HepG2 (cell line): ENCODE results near the gene PRUNE1. TPM values are rescaled to one million over a fixed set of nuclear protein-coding genes. Genes with fewer than 3 reads are reported as not detected.
A peak's percentile ranks its signal among the peaks of the same experiment; 100 is the strongest.

Experiments
- ARNT2 ChIP-seq: sonication (generic); formaldehyde crosslinking; IDR thresholded peaks from 2 replicates; pipeline ENCODE4 v1.8.0; 2022; ENCODE audit warnings: mild to moderate bottlenecking, low read depth, missing genetic modification reagents, moderate library complexity
- BCL6 ChIP-seq: IDR thresholded peaks from 2 replicates; pipeline ENCODE4 v1.6.1; 2016; ENCODE audit warnings: missing genetic modification reagents, missing compliant biosample characterization
- CAMTA2 ChIP-seq: sonication (generic); formaldehyde crosslinking; IDR thresholded peaks from 2 replicates; pipeline ENCODE4 v1.4.0; 2020; ENCODE audit warnings: mild to moderate bottlenecking, missing genetic modification reagents, borderline replicate concordance
- CEBPG ChIP-seq: IDR thresholded peaks from 2 replicates; pipeline ENCODE4 v1.6.1; 2016
- CREM ChIP-seq, 2 experiments: sonication (generic) in 1 of 2; formaldehyde crosslinking in 1 of 2; IDR thresholded peaks; 2 replicates each; pipeline versions ENCODE4 v1.4.0 to v1.6.1; 2016 to 2020; ENCODE audit warnings: antibody characterized with exemption in 1 of 2, mild to moderate bottlenecking in 1 of 2, missing genetic modification reagents in 1 of 2
- DMAP1 ChIP-seq: IDR thresholded peaks from 2 replicates; pipeline ENCODE4 v1.6.1; 2016
- DNMT1 ChIP-seq: sonication (generic); formaldehyde crosslinking; IDR thresholded peaks from 2 replicates; pipeline ENCODE4 v1.5.1; 2020; ENCODE audit warnings: mild to moderate bottlenecking, missing genetic modification reagents
- ETV5 ChIP-seq: IDR thresholded peaks from 2 replicates; pipeline ENCODE4 v1.6.1; 2018; ENCODE audit warnings: missing biosample characterization, missing genetic modification reagents, inconsistent platforms, borderline replicate concordance
- GMEB1 ChIP-seq: sonication (generic); formaldehyde crosslinking; IDR thresholded peaks from 2 replicates; pipeline ENCODE4 v1.5.1; 2020; ENCODE audit warnings: missing genetic modification reagents, mild to moderate bottlenecking, borderline replicate concordance
- KDM6A ChIP-seq: IDR thresholded peaks from 2 replicates; pipeline ENCODE4 v1.6.1; 2016; ENCODE audit warnings: low read depth
- MBD4 ChIP-seq: IDR thresholded peaks from 2 replicates; pipeline ENCODE4 v1.6.1; 2012; ENCODE audit warnings: low read length, inconsistent platforms, borderline replicate concordance
- NR0B2 ChIP-seq: sonication (generic); formaldehyde crosslinking; IDR thresholded peaks from 2 replicates; pipeline ENCODE4 v1.4.0; 2020; ENCODE audit warnings: mild to moderate bottlenecking, missing genetic modification reagents
- PPARG ChIP-seq: conservative IDR thresholded peaks from 2 replicates; pipeline ENCODE4 v1.6.1; 2016; ENCODE audit warnings: missing biosample characterization, missing genetic modification reagents
- RBAK ChIP-seq: sonication (generic); formaldehyde crosslinking; IDR thresholded peaks from 2 replicates; pipeline ENCODE4 v1.5.1; 2020; ENCODE audit warnings: mild to moderate bottlenecking, missing genetic modification reagents
- SIN3B ChIP-seq: fragments of 150-350 bp; IDR thresholded peaks from 2 replicates; pipeline ENCODE4 v1.6.1; 2014; ENCODE audit warnings: low read length
- TBX2 ChIP-seq: sonication (generic); formaldehyde crosslinking; IDR thresholded peaks from 2 replicates; pipeline ENCODE4 v1.5.0; 2020; ENCODE audit warnings: missing genetic modification reagents, mild to moderate bottlenecking, borderline replicate concordance
- TEAD3 ChIP-seq: optimal IDR thresholded peaks from 2 replicates; pipeline ENCODE3; 2016; ENCODE audit warnings: borderline replicate concordance
- ZBTB38 ChIP-seq: sonication (generic); formaldehyde crosslinking; IDR thresholded peaks from 2 replicates; pipeline ENCODE4 v1.5.1; 2020; ENCODE audit warnings: mild to moderate bottlenecking, missing genetic modification reagents
- ZNF232 ChIP-seq: sonication (generic); formaldehyde crosslinking; IDR thresholded peaks from 2 replicates; pipeline ENCODE4 v1.4.0; 2020; ENCODE audit warnings: missing genetic modification reagents, borderline replicate concordance
- ZNF264 ChIP-seq: sonication (generic); formaldehyde crosslinking; IDR thresholded peaks from 2 replicates; pipeline ENCODE4 v1.4.0; 2020; ENCODE audit warnings: missing genetic modification reagents
- ZNF460 ChIP-seq: sonication (generic); formaldehyde crosslinking; IDR thresholded peaks from 2 replicates; pipeline ENCODE4 v1.5.1; 2020; ENCODE audit warnings: missing genetic modification reagents, mild to moderate bottlenecking, borderline replicate concordance
- ZNF562 ChIP-seq: sonication (generic); formaldehyde crosslinking; IDR thresholded peaks from 2 replicates; pipeline ENCODE4 v1.8.0; 2022; ENCODE audit warnings: missing genetic modification reagents, borderline replicate concordance
- ZNF567 ChIP-seq: sonication (generic); formaldehyde crosslinking; IDR thresholded peaks from 2 replicates; pipeline ENCODE4 v1.8.1; 2023; ENCODE audit warnings: mild to moderate bottlenecking, missing genetic modification reagents, borderline replicate concordance
- ZNF674 ChIP-seq: sonication (generic); formaldehyde crosslinking; IDR thresholded peaks from 2 replicates; pipeline ENCODE4 v1.5.0; 2020; ENCODE audit warnings: low read depth, mild to moderate bottlenecking, missing genetic modification reagents
- ZNF788 ChIP-seq: sonication (generic); formaldehyde crosslinking; IDR thresholded peaks from 2 replicates; pipeline ENCODE4 v1.5.0; 2020; ENCODE audit warnings: mild to moderate bottlenecking, missing genetic modification reagents, borderline replicate concordance
- ZSCAN9 ChIP-seq: IDR thresholded peaks from 2 replicates; pipeline ENCODE4 v1.6.1; 2016; ENCODE audit warnings: borderline replicate concordance
- polyA plus RNA-seq, 8 experiments: library from polyadenylated mRNA; depleted of rRNA in 3 of 8; stranded (reverse) in 7 of 8; unstranded in 1 of 8; fragments of >200 nt; fragmentation: Illumina TruSeq in 4 of 8; extraction: Trizol in 4 of 8; gene quantifications; 2 replicates each; pipeline versions ENCODE4 v1.2.1 to v1.2.3, GENCODE V29; 2011 to 2016; ENCODE audit warnings: low read depth in 4 of 8, missing spikeins in 1 of 8, mixed read lengths in 1 of 8; ENCODE audit not compliant: insufficient read depth in 1 of 8
- total RNA-seq, 5 experiments: library from RNA; depleted of rRNA; stranded (reverse); fragments of >200 nt; fragmentation: Illumina TruSeq; extraction: Trizol; gene quantifications; 2 replicates each; pipeline ENCODE4 v1.2.3, GENCODE V29; 2016; ENCODE audit warnings: low read depth in 1 of 5
- TF ChIP-seq, protein P1 (sequence below): sonication (generic); formaldehyde crosslinking; IDR thresholded peaks from 2 replicates; pipeline ENCODE4 v1.4.0; 2020; ENCODE audit warnings: missing genetic modification reagents, borderline replicate concordance

The PRUNE1 gene
- total and polyA plus RNA-seq, 2 of the 13 experiments (the other 11 are each of a cell fraction or from before 2014, with no cell fraction given) = 19.0 to 31.9 TPM

GRCh38 chr1:150970808-150971582, 37.3 kb upstream of the PRUNE1 start (continued):
- no peak for TF ChIP-seq ZNF674
- peak; percentile 91 for TF ChIP-seq DMAP1 (CRISPR knock-in tag)
- peak; percentile 30; the same call in 1 of the 2 replicates for TF ChIP-seq SIN3B
- peak; percentile 94; the same call in 1 of the 2 replicates for TF ChIP-seq ZNF788 (CRISPR knock-in tag)
- TF ChIP-seq ZNF567 (CRISPR knock-in tag) = no peak
- no peak for TF ChIP-seq ZNF562
- 0 out of 2 replicates have a peak, but pooled peaks have one; percentile 47 for TF ChIP-seq PPARG (CRISPR knock-in tag)
- peak; percentile 83 for TF ChIP-seq TBX2 (CRISPR knock-in tag)
- no peak; the same call in 1 of the 2 replicates for TF ChIP-seq ZNF460 (CRISPR knock-in tag)
- TF ChIP-seq GMEB1 (CRISPR knock-in tag) = 0 out of 2 replicates have a peak, but pooled peaks have one; percentile 33
- TF ChIP-seq, protein P1, sequence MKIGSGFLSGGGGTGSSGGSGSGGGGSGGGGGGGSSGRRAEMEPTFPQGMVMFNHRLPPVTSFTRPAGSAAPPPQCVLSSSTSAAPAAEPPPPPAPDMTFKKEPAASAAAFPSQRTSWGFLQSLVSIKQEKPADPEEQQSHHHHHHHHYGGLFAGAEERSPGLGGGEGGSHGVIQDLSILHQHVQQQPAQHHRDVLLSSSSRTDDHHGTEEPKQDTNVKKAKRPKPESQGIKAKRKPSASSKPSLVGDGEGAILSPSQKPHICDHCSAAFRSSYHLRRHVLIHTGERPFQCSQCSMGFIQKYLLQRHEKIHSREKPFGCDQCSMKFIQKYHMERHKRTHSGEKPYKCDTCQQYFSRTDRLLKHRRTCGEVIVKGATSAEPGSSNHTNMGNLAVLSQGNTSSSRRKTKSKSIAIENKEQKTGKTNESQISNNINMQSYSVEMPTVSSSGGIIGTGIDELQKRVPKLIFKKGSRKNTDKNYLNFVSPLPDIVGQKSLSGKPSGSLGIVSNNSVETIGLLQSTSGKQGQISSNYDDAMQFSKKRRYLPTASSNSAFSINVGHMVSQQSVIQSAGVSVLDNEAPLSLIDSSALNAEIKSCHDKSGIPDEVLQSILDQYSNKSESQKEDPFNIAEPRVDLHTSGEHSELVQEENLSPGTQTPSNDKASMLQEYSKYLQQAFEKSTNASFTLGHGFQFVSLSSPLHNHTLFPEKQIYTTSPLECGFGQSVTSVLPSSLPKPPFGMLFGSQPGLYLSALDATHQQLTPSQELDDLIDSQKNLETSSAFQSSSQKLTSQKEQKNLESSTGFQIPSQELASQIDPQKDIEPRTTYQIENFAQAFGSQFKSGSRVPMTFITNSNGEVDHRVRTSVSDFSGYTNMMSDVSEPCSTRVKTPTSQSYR (CRISPR knock-in tag) = peak; percentile 99
- peak; percentile 82; the same call in 1 of the 2 replicates for TF ChIP-seq CREM (IDR thresholded peaks at IDR 0.05)
- no peak for TF ChIP-seq CREM (CRISPR knock-in tag; IDR thresholded peaks at IDR 0.05)
- peak; percentile 71; the same call in 1 of the 2 replicates for TF ChIP-seq NR0B2 (CRISPR knock-in tag)
- no peak for TF ChIP-seq RBAK (CRISPR knock-in tag)
- TF ChIP-seq ZNF264 = peak; percentile 64; the same call in 1 of the 2 replicates
- TF ChIP-seq ZBTB38 (CRISPR knock-in tag) = peak; percentile 50; the same call in 1 of the 2 replicates
- peak; percentile 96 for TF ChIP-seq KDM6A (CRISPR knock-in tag)
- TF ChIP-seq TEAD3 (CRISPR knock-in tag) = peak; percentile 87
- TF ChIP-seq MBD4 = no peak
- TF ChIP-seq ETV5 (CRISPR knock-in tag) = peak; percentile 62; the same call in 1 of the 2 replicates
- TF ChIP-seq ZSCAN9 = no peak
- peak; percentile 70 for TF ChIP-seq BCL6 (CRISPR knock-in tag)
- no peak for TF ChIP-seq DNMT1 (CRISPR knock-in tag)
- TF ChIP-seq ARNT2 = peak; percentile 77; the same call in 1 of the 2 replicates
- TF ChIP-seq ZNF232 = no peak
- peak; percentile 98 for TF ChIP-seq CEBPG (CRISPR knock-in tag)
- TF ChIP-seq CAMTA2 (CRISPR knock-in tag) = no peak
